GM19023 (cell line): ENCODE measurements around the gene SLC1A5.

Experiments used
- ATAC-seq: cut with Tn5 transposase; IDR thresholded peaks from one replicate; pipeline ENCODE4 v1.9.1; 2021; ENCODE audit warnings: mild to moderate bottlenecking, moderate library complexity; ENCODE audit not compliant: unreplicated experiment

The SLC1A5 gene

DNA sequence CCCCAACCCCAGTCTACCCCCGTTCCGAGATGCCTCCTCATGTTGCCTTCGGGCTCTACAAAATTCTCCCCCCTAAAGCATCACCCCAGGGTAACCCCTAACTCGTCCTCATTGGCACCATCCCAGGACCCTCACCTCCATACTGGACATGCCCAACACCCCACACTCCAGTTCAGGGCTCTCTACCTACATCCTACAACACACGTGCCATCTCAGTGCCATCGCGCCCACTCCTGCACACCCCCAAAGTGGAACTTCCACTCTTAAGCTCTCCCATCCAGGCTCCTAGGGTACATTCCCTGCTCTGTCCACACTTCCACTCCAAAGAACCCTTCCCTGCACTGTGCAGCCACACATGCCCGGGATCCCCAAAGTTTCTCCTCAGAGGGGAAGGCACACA lies 43.4 kb downstream of the SLC1A5 start:
- no peak for ATAC-seq

GRCh38 chr19:46744005-46744691 lies 44.2 kb downstream of the SLC1A5 start:
- ATAC-seq: no peak

- ATAC-seq: no peak
These were observed 45.4 kb downstream of the SLC1A5 start for GRCh38 chr19:46742926-46743480.

GRCh38 chr19:46741447-46741846 lies 46.9 kb downstream of the SLC1A5 start:
- ATAC-seq: no peak

- no peak for ATAC-seq
These were observed 49.1 kb downstream of the SLC1A5 start for GRCh38 chr19:46739290-46739771.

DNA sequence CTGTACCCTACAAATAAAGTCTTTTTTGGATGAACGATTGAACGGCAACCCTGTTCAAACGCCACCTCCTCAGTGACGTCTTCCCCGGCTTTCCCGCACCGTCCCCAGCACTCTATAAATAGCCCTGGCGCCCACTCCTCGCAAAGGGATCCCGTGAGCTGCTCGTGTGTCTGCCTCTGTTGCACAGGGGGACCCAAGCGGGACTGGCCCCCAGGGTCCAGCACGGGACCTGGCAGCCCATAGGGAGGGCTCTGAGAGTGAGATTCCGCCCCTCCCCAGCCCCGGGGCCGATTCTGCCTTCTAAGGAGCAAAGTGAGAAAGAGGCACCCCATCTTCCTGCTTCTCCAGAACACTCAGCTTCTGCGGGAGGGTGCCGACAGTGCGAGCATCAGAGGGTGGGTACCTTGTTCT lies 50.6 kb downstream of the SLC1A5 start:
- ATAC-seq: no peak

DNA sequence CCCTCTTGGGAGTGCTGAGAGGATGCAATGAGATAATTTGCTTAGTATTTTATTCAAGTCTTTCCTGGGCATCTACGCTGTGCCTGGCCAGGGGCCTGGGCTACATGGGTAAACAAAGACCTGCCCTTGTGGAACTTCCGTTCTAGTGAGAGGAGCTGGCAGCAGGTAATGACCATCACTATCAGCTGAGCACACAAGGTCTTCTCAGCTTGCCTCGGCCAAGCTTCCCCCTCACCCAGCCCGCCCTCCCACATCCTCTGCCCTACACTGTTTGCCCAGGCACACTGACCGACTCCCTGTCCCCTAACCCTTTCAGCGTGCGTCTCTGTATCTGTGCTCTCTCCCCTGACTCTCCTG lies 51.1 kb downstream of the SLC1A5 start:
- no peak for ATAC-seq

DNA sequence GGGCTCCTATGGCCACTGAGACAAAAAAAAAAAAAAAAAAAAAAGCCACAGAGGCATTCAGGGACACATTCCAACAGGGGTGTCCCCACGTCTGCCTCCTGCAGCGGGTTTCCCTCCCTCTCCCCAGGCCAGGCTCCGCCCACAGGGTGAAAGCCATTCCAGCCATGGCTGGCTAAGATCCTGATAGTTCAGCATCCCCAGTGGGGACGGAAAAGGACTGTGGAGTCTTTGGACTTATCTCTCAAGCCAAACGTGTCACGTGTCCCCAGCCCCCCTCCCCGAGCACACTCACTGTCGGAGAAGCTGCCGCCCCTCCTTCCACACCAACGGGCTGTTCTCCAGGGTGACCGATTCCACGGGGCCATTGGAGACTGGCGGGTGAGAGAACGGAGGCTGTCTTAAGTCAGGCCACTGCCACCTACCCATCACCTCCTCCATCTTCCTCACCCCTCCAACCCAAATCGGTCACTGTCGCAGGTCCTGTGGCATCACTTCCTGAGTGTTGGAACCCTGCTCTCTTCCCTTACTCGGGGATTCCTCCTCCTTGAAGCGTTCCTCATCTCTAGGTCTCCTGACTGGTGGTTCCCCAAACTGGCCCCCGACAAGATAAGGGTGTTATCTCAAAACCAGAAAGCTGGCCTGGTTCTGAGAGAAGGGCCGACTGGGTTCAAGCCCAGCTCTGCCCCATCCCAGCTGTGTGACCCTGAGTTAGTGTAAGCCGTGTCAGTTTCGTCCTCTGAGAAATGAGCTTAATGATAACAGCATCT lies 51.7 kb downstream of the SLC1A5 start:
- ATAC-seq: no peak

DNA sequence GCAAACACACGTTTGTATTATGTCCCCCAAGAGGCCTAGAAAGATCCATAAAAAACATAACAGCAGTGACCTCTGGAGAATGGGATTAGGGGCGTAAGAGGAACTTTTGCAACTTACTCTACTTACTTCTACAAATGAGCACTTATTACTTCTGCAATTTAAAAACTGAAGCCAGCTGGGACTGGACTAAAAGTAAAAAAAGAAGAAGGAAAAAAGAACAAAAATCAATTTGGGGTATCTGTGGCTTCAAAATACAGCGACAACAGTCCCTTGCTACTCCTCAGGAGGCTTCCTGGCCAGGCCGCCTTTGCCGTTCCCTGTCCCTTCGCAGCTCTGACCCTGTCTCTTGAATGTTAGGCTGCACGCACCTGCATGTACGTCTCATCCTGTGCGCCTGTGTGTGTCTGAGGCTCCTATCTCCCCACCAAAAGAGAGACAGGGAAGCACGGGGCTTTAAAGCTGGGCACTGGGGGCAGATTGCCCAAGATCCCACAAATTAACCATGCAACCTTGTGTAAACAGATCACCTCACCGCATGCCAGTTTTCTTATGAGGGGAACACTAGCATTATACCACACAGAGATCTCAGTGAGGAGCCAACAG lies 54.6 kb downstream of the SLC1A5 start:
- ATAC-seq: no peak

- ATAC-seq: no peak
These were observed 55.3 kb downstream of the SLC1A5 start for GRCh38 chr19:46732966-46733689.

DNA sequence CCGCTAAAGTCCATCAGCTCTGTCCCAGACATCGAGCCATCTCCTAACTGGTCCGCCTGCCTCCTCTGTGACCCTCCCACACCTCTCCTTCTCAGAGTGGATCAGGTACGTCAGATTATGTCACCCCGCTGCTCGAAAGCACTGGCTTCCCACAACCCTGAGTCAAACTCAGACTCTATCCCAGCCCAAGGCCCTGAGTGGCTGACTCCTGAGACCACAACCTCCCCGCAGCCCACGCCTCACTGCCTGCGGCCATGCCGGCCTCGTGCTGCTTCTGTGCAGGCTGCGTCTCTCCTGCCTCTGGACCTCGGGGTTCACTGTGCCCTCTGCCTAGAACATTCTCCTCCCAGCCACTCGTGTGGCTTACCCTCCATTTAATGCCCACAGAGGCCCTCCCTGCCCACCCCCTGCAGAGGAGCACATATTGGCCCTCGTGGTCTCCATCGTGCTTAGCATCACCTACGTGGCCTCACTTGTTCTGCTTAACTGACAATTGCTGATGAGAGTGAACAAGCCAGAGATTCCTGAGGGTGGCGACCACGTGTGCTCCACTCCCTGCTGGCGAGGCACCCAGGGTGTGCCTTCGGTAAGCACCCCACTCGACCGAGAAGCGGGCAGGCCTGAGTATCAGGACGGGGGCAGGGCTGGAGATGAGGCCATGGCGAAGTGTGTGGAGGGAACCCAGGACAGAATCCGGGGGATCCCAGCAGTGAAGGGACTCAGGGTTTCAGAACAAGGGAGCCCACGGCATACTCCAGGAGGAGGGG lies 56.0 kb downstream of the SLC1A5 start:
- ATAC-seq: no peak

DNA sequence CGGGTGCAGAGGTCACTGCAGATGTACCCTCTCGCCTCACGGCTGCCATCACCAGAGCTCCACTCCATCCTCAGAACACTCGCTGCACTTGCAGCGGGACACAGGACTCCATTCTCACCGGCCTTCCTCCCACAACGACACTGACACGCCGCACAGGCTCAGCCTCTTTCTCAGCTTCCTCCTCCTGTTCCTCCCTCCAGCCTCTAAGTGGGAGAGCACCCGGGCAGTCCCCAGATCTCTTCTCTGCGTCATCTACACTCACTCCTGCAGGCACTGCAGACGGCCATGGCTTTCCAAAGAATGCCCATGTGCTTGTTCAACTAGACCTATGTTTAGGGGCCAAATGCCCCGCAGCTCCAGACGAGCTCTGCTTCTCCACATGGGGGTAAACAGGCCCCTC lies 56.8 kb downstream of the SLC1A5 start:
- no peak for ATAC-seq

DNA sequence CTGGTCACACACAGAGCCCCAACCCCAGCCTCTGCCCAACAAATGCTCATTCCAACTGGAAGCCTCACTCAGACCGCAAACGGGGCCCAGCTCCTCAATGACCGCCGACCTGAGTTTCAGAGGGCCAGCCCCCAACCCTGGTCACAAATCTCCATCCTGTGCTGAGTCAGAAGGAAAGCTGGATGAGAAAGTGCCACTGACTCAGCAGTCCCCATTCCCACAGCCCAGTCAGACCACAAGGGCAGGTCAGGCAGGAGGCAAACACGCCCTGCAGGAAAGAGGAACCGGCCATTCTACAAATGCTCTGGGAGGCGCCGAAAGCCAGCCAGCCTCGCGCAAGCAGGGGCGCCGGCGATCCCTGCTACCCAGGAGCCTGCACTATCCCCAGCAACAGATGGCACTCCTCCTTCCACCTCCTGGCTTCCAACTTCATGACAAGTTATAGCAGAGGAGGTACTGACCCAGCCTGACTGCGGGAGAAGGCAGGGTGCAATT lies 57.3 kb downstream of the SLC1A5 start:
- ATAC-seq: no peak

DNA sequence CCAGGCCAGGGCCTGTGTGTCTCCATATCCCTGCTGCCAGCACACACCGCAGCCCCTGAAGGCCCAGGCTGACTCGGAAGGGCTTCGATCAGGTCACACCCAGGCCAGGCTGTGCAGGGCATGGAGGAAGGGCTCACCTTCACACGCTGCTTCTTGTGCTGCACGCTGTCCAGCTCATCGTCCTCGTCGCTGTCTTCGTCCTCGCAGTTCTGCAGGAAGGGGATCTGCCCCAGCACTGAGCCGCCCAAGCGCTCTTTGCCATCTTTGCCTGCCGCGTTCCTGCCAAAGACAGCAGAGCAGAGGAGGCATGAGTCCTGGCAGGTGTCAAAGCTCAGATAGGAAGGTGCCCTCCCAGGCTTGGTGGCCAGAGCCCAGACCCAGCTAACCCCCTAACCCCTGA lies 57.8 kb downstream of the SLC1A5 start:
- no peak for ATAC-seq

GRCh38 chr19:46730187-46730586 lies 58.2 kb downstream of the SLC1A5 start:
- ATAC-seq: no peak

GRCh38 chr19:46729696-46730095 lies 58.7 kb downstream of the SLC1A5 start:
- no peak for ATAC-seq

DNA sequence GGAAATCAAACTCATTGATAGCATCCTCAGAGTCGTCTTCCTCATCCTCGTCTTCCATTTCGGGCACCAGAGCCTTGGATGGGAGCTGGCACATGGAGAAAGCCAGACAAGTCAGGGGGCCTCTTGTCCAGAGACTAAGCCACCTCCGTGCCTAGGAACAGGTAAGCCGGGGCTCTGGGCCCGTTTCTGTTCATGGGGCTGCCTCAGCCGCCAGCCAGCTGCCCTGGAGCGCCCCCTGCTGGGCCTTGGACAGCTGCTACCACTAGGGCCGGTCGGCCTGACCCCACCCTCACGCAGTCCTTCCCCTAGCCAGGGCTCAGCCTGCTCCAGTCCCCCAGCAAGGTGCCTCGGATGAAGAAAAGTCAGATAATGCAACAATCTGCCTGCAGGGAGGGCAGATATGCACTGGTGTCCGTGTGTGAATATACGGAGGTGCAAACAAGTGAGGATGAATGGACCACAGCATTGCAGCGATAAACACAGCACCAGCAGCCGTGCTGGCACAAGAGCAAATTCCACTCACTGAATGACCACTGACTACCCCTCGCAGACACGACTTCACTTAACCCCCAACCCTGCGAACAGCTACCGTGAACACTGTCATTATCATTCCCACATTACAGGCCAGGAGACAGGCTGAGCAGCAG lies 59.6 kb downstream of the SLC1A5 start:
- ATAC-seq: no peak

DNA sequence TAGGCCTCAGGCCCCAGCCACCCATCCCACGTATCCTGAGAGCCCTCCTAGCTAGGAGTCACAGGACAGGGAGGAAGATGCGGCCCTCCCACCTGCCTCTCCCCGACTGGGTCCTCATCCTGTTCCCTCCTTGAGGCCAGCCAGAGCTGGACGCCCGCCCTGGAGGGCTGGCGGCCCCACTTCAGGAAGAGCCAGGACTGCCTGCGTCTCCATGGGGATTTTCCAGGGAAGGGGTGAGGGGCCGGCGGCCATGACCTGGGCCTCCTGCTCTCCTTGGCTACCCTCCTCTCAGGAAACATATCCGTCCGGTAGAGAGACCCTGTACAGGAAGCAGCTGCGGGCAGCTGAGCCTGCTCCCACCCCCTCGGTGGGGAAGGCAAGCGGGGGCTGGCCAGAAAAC lies 60.2 kb downstream of the SLC1A5 start:
- ATAC-seq: no peak

- ATAC-seq: no peak
These were observed 60.6 kb downstream of the SLC1A5 start for GRCh38 chr19:46727757-46728156.
